Esophagus muscularis mucosa (tissue), 4 donors: Measurements from ENCODE around the gene LTF.

ENCODE experiments used
- CTCF ChIP-seq, 3 experiments: fragments of 200-600 bp in 2 of 3; fragments of 450-650 bp in 1 of 3; sonication (generic) in 2 of 3; IDR thresholded peaks; one replicate each; pipeline ENCODE4 v1.5.1; 2017 to 2019; ENCODE audit warnings: antibody characterized with exemption in 3 of 3, mild to moderate bottlenecking in 2 of 3, moderate library complexity in 1 of 3
- EP300 ChIP-seq: sonication (generic); formaldehyde crosslinking; IDR thresholded peaks from one replicate; pipeline ENCODE4 v1.6.1; 2017; ENCODE audit warnings: antibody characterized with exemption
- POLR2A ChIP-seq: fragments of 450-650 bp; IDR thresholded peaks from one replicate; pipeline ENCODE4 v1.6.1; 2017; ENCODE audit warnings: antibody characterized with exemption, moderate library complexity, mild to moderate bottlenecking, low read depth

- no peak for TF ChIP-seq CTCF (IDR thresholded peaks at IDR 0.05)
- TF ChIP-seq POLR2A: no peak
- no peak for TF ChIP-seq EP300
Observed at GRCh38 chr3:46455231-46456115, 9.2 kb downstream of the LTF start.
